Lung microvascular endothelial cell (primary cell): ENCODE measurements around the gene BMS1. TPM values are rescaled to one million over a fixed set of nuclear protein-coding genes. Genes with fewer than 3 reads are reported as not detected.
A peak's percentile ranks its signal among the peaks of the same experiment; 100 is the strongest.
"Not testable (repeated sequence)": the region's sequence is repeated elsewhere in the genome, so short reads cannot be mapped to it uniquely, and the experiment has no call there.

ENCODE experiments used
- DNase-seq, 2 donors: peaks; one replicate each; pipeline versions ENCODE4 v3.0.0 to v3.0.0-alpha.2; 2010; ENCODE audit warnings: low read depth in 2 of 2
- total RNA-seq: library from RNA; depleted of rRNA; stranded (reverse); fragments of >200 nt; gene quantifications from 2 replicates; pipeline ENCODE4 v1.2.1, GENCODE V29; 2014

Gene BMS1
- total RNA-seq, 1 donor from 2014 or later = 20.0 TPM

GRCh38 chr10:42783181-42783549 lies 570 bp downstream of the BMS1 start:
- peak; percentile 88 to 90 for DNase-seq

- DNase-seq = no peak
Measured at GRCh38 chr10:42785759-42786158, 3.2 kb downstream of the BMS1 start.

- peak in 1 of 2 donors; percentile 5 for DNase-seq
Measured at GRCh38 chr10:42790835-42791234, 8.2 kb downstream of the BMS1 start.

- DNase-seq = no peak
Measured at GRCh38 chr10:42795701-42796100, 13.1 kb downstream of the BMS1 start.

GRCh38 chr10:42801135-42801534 lies 18.5 kb downstream of the BMS1 start:
- DNase-seq = no peak

GRCh38 chr10:42802876-42803275 lies 20.3 kb downstream of the BMS1 start:
- DNase-seq = no peak

- DNase-seq = no peak
Measured at GRCh38 chr10:42809676-42810075, 27.1 kb downstream of the BMS1 start.

GRCh38 chr10:42812028-42812427 lies 29.4 kb downstream of the BMS1 start:
- DNase-seq = no peak

- DNase-seq = not testable (repeated sequence)
Measured at GRCh38 chr10:42813989-42814687, 31.5 kb downstream of the BMS1 start.

GRCh38 chr10:42816334-42816733 lies 33.7 kb downstream of the BMS1 start:
- DNase-seq = not testable (repeated sequence)

- DNase-seq = no peak
Measured at GRCh38 chr10:42816912-42817311, 34.3 kb downstream of the BMS1 start.

- DNase-seq = not testable (repeated sequence)
Measured at GRCh38 chr10:42817417-42817816, 34.8 kb downstream of the BMS1 start.

- DNase-seq = not testable (repeated sequence)
Measured at GRCh38 chr10:42826759-42827158, 44.2 kb downstream of the BMS1 start.

- peak in 1 of 2 donors; percentile 12 for DNase-seq
Measured at GRCh38 chr10:42827201-42827600, 44.6 kb downstream of the BMS1 start.

GRCh38 chr10:42828391-42828790 lies 45.8 kb downstream of the BMS1 start:
- not testable (repeated sequence) for DNase-seq

- DNase-seq = peak in 1 of 2 donors; percentile 48
Measured at GRCh38 chr10:42830237-42830636, 47.6 kb downstream of the BMS1 start.

GRCh38 chr10:42836096-42836495 lies 53.5 kb downstream of the BMS1 start:
- no peak for DNase-seq

GRCh38 chr10:42836771-42837468 lies 54.3 kb downstream of the BMS1 start:
- DNase-seq = peak; percentile 24 to 52

GRCh38 chr10:42844810-42845209 lies 62.2 kb downstream of the BMS1 start:
- not testable (repeated sequence) for DNase-seq

GRCh38 chr10:42847261-42847660 lies 64.7 kb downstream of the BMS1 start:
- not testable (repeated sequence) for DNase-seq

GRCh38 chr10:42850931-42851330 lies 68.3 kb downstream of the BMS1 start:
- DNase-seq = peak in 1 of 2 donors; percentile 41

GRCh38 chr10:42859256-42859655 lies 76.7 kb downstream of the BMS1 start:
- DNase-seq = no peak

- DNase-seq = not testable (repeated sequence)
Measured at GRCh38 chr10:42860016-42860415, 77.4 kb downstream of the BMS1 start.
